NCI-H1105 (cell line): ENCODE data around the gene HEXA.

Experiments
- DNase-seq: peaks from one replicate; lab custom pipeline; 2025; lab: John Stamatoyannopoulos, UW

The HEXA gene

GRCh38 chr15:72375501-72375845 is 341 bp downstream of the HEXA start:
- peak; percentile 29 for DNase-seq

GRCh38 chr15:72372361-72372760 is 3.5 kb downstream of the HEXA start:
- DNase-seq = no peak

GRCh38 chr15:72369964-72370363 is 5.8 kb downstream of the HEXA start:
- DNase-seq = no peak

- no peak for DNase-seq
Observed at GRCh38 chr15:72368899-72369298, 6.9 kb downstream of the HEXA start.

GRCh38 chr15:72368325-72368724 is 7.5 kb downstream of the HEXA start:
- no peak for DNase-seq

GRCh38 chr15:72365844-72366243 is 10.0 kb downstream of the HEXA start:
- no peak for DNase-seq

GRCh38 chr15:72361176-72361575 is 14.6 kb downstream of the HEXA start:
- no peak for DNase-seq

- DNase-seq = no peak
Observed at GRCh38 chr15:72358650-72359171, 17.1 kb downstream of the HEXA start.

GRCh38 chr15:72358121-72358520 is 17.7 kb downstream of the HEXA start:
- DNase-seq = no peak

- no peak for DNase-seq
Observed at GRCh38 chr15:72354496-72354895, 21.3 kb downstream of the HEXA start.

GRCh38 chr15:72353266-72353665 is 22.5 kb downstream of the HEXA start:
- DNase-seq = no peak

- no peak for DNase-seq
Observed at GRCh38 chr15:72345806-72346205, 30.0 kb downstream of the HEXA start.

GRCh38 chr15:72345280-72345679 is 30.5 kb downstream of the HEXA start:
- no peak for DNase-seq

GRCh38 chr15:72344602-72345001 is 31.2 kb downstream of the HEXA start:
- DNase-seq = no peak

GRCh38 chr15:72342385-72342784 is 33.4 kb downstream of the HEXA start:
- peak; percentile 4 for DNase-seq

- no peak for DNase-seq
Observed at GRCh38 chr15:72341361-72341760, 34.5 kb downstream of the HEXA start.

- DNase-seq = no peak
Observed at GRCh38 chr15:72340366-72340765, 35.4 kb downstream of the HEXA start.

- DNase-seq = peak; percentile 5
Observed at GRCh38 chr15:72339777-72340177, 36.0 kb downstream of the HEXA start.

- DNase-seq = no peak
Observed at GRCh38 chr15:72338617-72339321, 37.0 kb downstream of the HEXA start.

GRCh38 chr15:72338148-72338547 is 37.7 kb downstream of the HEXA start:
- no peak for DNase-seq

GRCh38 chr15:72334842-72335241 is 41.0 kb downstream of the HEXA start:
- no peak for DNase-seq

- no peak for DNase-seq
Observed at GRCh38 chr15:72331021-72331420, 44.8 kb downstream of the HEXA start.

GRCh38 chr15:72323752-72324151 is 52.1 kb downstream of the HEXA start:
- DNase-seq = no peak

GRCh38 chr15:72319985-72320671 is 55.7 kb downstream of the HEXA start, which contains the start of gene CELF6:
CELF6 (minus strand) TSS chr15:72320157; CDS start chr15:72319874, 283 bp downstream.
- peak; percentile 95 for DNase-seq
